Kidney (tissue), 14 donors: ENCODE results near the gene UBTD1. TPM values are rescaled to one million over a fixed set of nuclear protein-coding genes. Genes with fewer than 3 reads are reported as not detected.
"Not testable (repeated sequence)": the region's sequence is repeated elsewhere in the genome, so short reads cannot be mapped to it uniquely, and the experiment has no call there.

ENCODE experiments used
- DNase-seq, 5 donors: peaks; one replicate each; pipeline ENCODE4 v3.0.0-alpha.2; 2013 to 2020
- FAIRE-seq: peaks from 2 replicates; lab custom pipeline; 2012; peaks lifted over from hg19 to GRCh38; lab: Jason Lieb, UNC
- H3K27ac ChIP-seq, 2 donors: one replicate each; pipeline ENCODE4 v1.7.0; 2013; ENCODE audit warnings: low read depth in 2 of 2, low read length in 2 of 2, inconsistent platforms in 1 of 2
- H3K27me3 ChIP-seq: one replicate; pipeline ENCODE4 v1.7.1; 2013; ENCODE audit warnings: low read length, inconsistent platforms; ENCODE audit not compliant: control insufficient read depth, insufficient read depth
- H3K36me3 ChIP-seq, 3 donors: one replicate each; pipeline versions ENCODE4 v1.7.0 to v1.7.1; 2013; ENCODE audit warnings: low read length in 3 of 3, control low read depth in 1 of 3, inconsistent platforms in 1 of 3; ENCODE audit not compliant: insufficient read depth in 3 of 3, control insufficient read depth in 2 of 3
- H3K4me1 ChIP-seq, 3 donors: one replicate each; pipeline versions ENCODE4 v1.7.0 to v1.7.1; 2013; ENCODE audit warnings: low read length in 3 of 3, inconsistent platforms in 1 of 3, low read depth in 1 of 3; ENCODE audit not compliant: control insufficient read depth in 2 of 3, insufficient read depth in 2 of 3
- H3K4me3 ChIP-seq, 3 donors: one replicate each; pipeline versions ENCODE4 v1.7.0 to v1.8.1; 2013; ENCODE audit warnings: low read length in 3 of 3, control low read depth in 1 of 3, inconsistent platforms in 1 of 3
- H3K9ac ChIP-seq, 3 donors: one replicate each; pipeline versions ENCODE4 v1.7.0 to v1.7.1; 2013; ENCODE audit warnings: low read length in 3 of 3, control low read depth in 1 of 3, inconsistent platforms in 1 of 3
- H3K9me3 ChIP-seq, 3 donors: one replicate each; pipeline versions ENCODE4 v1.7.0 to v1.7.1; 2013; ENCODE audit warnings: low read length in 3 of 3, control low read depth in 1 of 3, inconsistent platforms in 1 of 3; ENCODE audit not compliant: control insufficient read depth in 2 of 3, insufficient read depth in 1 of 3
- CTCF ChIP-seq: IDR thresholded peaks from 3 replicates; pipeline ENCODE4 v1.5.1; 2012; ENCODE audit warnings: mild to moderate bottlenecking, moderate library complexity, borderline replicate concordance; ENCODE audit not compliant: insufficient read depth; ENCODE audit errors: extremely low read depth
- intact Hi-C: fragments of 100-400 bp; cut with DNase I; formaldehyde crosslinking; loops from one replicate; pipeline ENCODE4 v1.11.1; 2022
- polyA plus RNA-seq: library from polyadenylated mRNA; stranded (reverse); fragments of 350-450 nt; fragmentation: Illumina TruSeq; extraction: RNeasy Lipid Tissue Mini Kit (QIAGEN cat#74804); gene quantifications from one replicate; pipeline ENCODE4 v1.2.3, GENCODE V29; 2014; ENCODE audit warnings: low read depth, low replicate concordance; ENCODE audit not compliant: insufficient read depth
- total RNA-seq: library from RNA; stranded (reverse); fragmentation: NEBNext Ultra II Directional; extraction: Animal tissue kit (Norgen Biotek cat#: 25700); gene quantifications from one replicate; pipeline ENCODE4 v1.2.1, GENCODE V29; 2021
- donor health status: control.
- donor health status: control.
- donor health status: control.
- donor health status: control.
- donor health status: control.
- donor health status: DM: yes; HTN: yes; CAD: no.
- donor health status: Normal renal cell carcinoma (clear cell type).

UBTD1 gene
- total and polyA plus RNA-seq, 2 donors from 2014 or later = 17.4 to 26.1 TPM

- H3K9me3 ChIP-seq = no peaks in the 10 kb centered on the region
- H3K36me3 ChIP-seq = no peaks in the 10 kb centered on the region
- TF ChIP-seq CTCF = no peak
- H3K4me3 ChIP-seq = no peak overlapping the region
- no peaks in the 10 kb centered on the region for H3K27me3 ChIP-seq
- H3K27ac ChIP-seq = no peak overlapping the region
- intact Hi-C loops = no loop called here
- H3K9ac ChIP-seq = no peak overlapping the region
- FAIRE-seq (no peak), DNase-seq (no peak)
- H3K4me1 ChIP-seq = peaks cover 0 to 18% (median 10%) of the 10 kb centered on the region in 3 donors
Observed at GRCh38 chr10:97525086-97525485, 26.4 kb downstream of the UBTD1 start.

GRCh38 chr10:97525683-97526110 is 27.0 kb downstream of the UBTD1 start:
- TF ChIP-seq CTCF = no peak
- Histone ChIP-seq H3K4me1 (peaks cover 0 to 17% (median 7%) of the 10 kb centered on the region in 3 donors), H3K27ac (no peak overlapping the region), H3K27me3 (no peaks in the 10 kb centered on the region), H3K9me3 (no peaks in the 10 kb centered on the region), H3K9ac (no peak overlapping the region), H3K4me3 (no peak overlapping the region), H3K36me3 (no peaks in the 10 kb centered on the region)
- FAIRE-seq = no peak
- no peak for DNase-seq
- intact Hi-C loops = no loop called here

- H3K9ac ChIP-seq, H3K36me3 ChIP-seq, H3K27ac ChIP-seq, FAIRE-seq, H3K27me3 ChIP-seq, H3K4me1 ChIP-seq, H3K9me3 ChIP-seq, intact Hi-C loops, H3K4me3 ChIP-seq: not testable (repeated sequence)
- peak in 1 of 5 donors; percentile 24 for DNase-seq
Observed at GRCh38 chr10:97528876-97529275, 30.2 kb downstream of the UBTD1 start.

GRCh38 chr10:97529685-97530465 is 31.2 kb downstream of the UBTD1 start:
- FAIRE-seq (no peak), DNase-seq (peak in 1 of 5 donors; percentile 22)
- Histone ChIP-seq H3K9me3 (no peaks in the 10 kb centered on the region), H3K4me3 (no peak overlapping the region), H3K36me3 (no peaks in the 10 kb centered on the region), H3K27me3 (no peaks in the 10 kb centered on the region), H3K9ac (no peak overlapping the region), H3K27ac (no peak overlapping the region), H3K4me1 (peaks cover 0 to 6% (median 0%) of the 10 kb centered on the region in 3 donors)
- intact Hi-C loops = no loop called here
- no peak for TF ChIP-seq CTCF
